GM21737 (cell line): ENCODE results near the gene TSPEAR.

Source experiments
- ATAC-seq: cut with Tn5 transposase; IDR thresholded peaks from one replicate; pipeline ENCODE4 v1.9.1; 2021; ENCODE audit warnings: mild to moderate bottlenecking, moderate library complexity; ENCODE audit not compliant: unreplicated experiment

Gene TSPEAR

GRCh38 chr21:44533121-44533890 is 178.1 kb downstream of the TSPEAR start:
- no peak for ATAC-seq

GRCh38 chr21:44532712-44533111 is 178.7 kb downstream of the TSPEAR start:
- no peak for ATAC-seq

GRCh38 chr21:44531606-44532564 is 179.5 kb downstream of the TSPEAR start:
- no peak for ATAC-seq

- no peak for ATAC-seq
Observed at GRCh38 chr21:44530903-44531605, 180.3 kb downstream of the TSPEAR start.

- ATAC-seq, result no peak
Observed at GRCh38 chr21:44530221-44530902, 181.0 kb downstream of the TSPEAR start.

GRCh38 chr21:44529503-44530125 is 181.8 kb downstream of the TSPEAR start:
- ATAC-seq, result no peak

GRCh38 chr21:44529011-44529421 is 182.4 kb downstream of the TSPEAR start:
- ATAC-seq, result no peak

GRCh38 chr21:44528634-44528995 is 182.8 kb downstream of the TSPEAR start:
- no peak for ATAC-seq

GRCh38 chr21:44527983-44528633 is 183.3 kb downstream of the TSPEAR start:
- no peak for ATAC-seq

- no peak for ATAC-seq
Observed at GRCh38 chr21:44527156-44527982, 184.0 kb downstream of the TSPEAR start.

- ATAC-seq, result no peak
Observed at GRCh38 chr21:44526096-44526997, 185.0 kb downstream of the TSPEAR start.

- ATAC-seq, result no peak
Observed at GRCh38 chr21:44525391-44526095, 185.8 kb downstream of the TSPEAR start.

GRCh38 chr21:44524414-44525371 is 186.7 kb downstream of the TSPEAR start:
- no peak for ATAC-seq

GRCh38 chr21:44523567-44524413 is 187.6 kb downstream of the TSPEAR start:
- no peak for ATAC-seq

GRCh38 chr21:44522753-44523204 is 188.6 kb downstream of the TSPEAR start:
- no peak for ATAC-seq
